ENCODE data around the gene KIAA1210.

Gene KIAA1210

GRCh38 chrX:119127650-119128049 is at the start of gene KIAA1210:
TSS of gene KIAA1210 (minus strand) at chrX:119127812. CDS start at chrX:119123642, 4,170 bp downstream.
- DNase-seq: no peak

GRCh38 chrX:119177278-119177677 is 49.7 kb upstream of the KIAA1210 start:
- no peak for DNase-seq

GRCh38 chrX:119174900-119175299 is 47.3 kb upstream of the KIAA1210 start:
- no peak for DNase-seq

- no peak for DNase-seq
These were observed 40.5 kb upstream of the KIAA1210 start for GRCh38 chrX:119168104-119168503.

GRCh38 chrX:119158226-119158625 is 30.6 kb upstream of the KIAA1210 start:
- DNase-seq: no peak

GRCh38 chrX:119156241-119156640 is 28.6 kb upstream of the KIAA1210 start:
- DNase-seq: no peak

GRCh38 chrX:119155416-119156035 is 27.9 kb upstream of the KIAA1210 start:
- peak; percentile 80 for DNase-seq

- DNase-seq: no peak
These were observed 23.4 kb upstream of the KIAA1210 start for GRCh38 chrX:119151051-119151380.

GRCh38 chrX:119150163-119151050 is 22.8 kb upstream of the KIAA1210 start:
- no peak for DNase-seq

GRCh38 chrX:119147486-119147885 is 19.9 kb upstream of the KIAA1210 start:
- no peak for DNase-seq

- peak; percentile 9 for DNase-seq
These were observed 17.6 kb upstream of the KIAA1210 start for GRCh38 chrX:119145241-119145653.

GRCh38 chrX:119134466-119134865 is 6.9 kb upstream of the KIAA1210 start:
- no peak for DNase-seq

GRCh38 chrX:119132961-119133360 is 5.3 kb upstream of the KIAA1210 start:
- no peak for DNase-seq

GRCh38 chrX:119132316-119132715 is 4.7 kb upstream of the KIAA1210 start:
- DNase-seq: no peak

- DNase-seq: no peak
These were observed 3.3 kb upstream of the KIAA1210 start for GRCh38 chrX:119130911-119131310.

- no peak for DNase-seq
These were observed 6.3 kb downstream of the KIAA1210 start for GRCh38 chrX:119121341-119121740.

- no peak for DNase-seq
These were observed 8.7 kb downstream of the KIAA1210 start for GRCh38 chrX:119118780-119119395.

GRCh38 chrX:119107206-119107605 is 20.4 kb downstream of the KIAA1210 start:
- no peak for DNase-seq

- no peak for DNase-seq
These were observed 21.8 kb downstream of the KIAA1210 start for GRCh38 chrX:119105826-119106225.

- no peak for DNase-seq
These were observed 26.4 kb downstream of the KIAA1210 start for GRCh38 chrX:119101168-119101567.

GRCh38 chrX:119095936-119096335 is 31.7 kb downstream of the KIAA1210 start:
- DNase-seq: no peak

GRCh38 chrX:119094819-119095218 is 32.8 kb downstream of the KIAA1210 start:
- no peak for DNase-seq

- DNase-seq: peak; percentile 39
These were observed 33.4 kb downstream of the KIAA1210 start for GRCh38 chrX:119093991-119094735.

All from NCI-H510A treated with DMSO at 0.1 percent for 48 hours (cell line).